Central memory CD8-positive, alpha-beta T cell (primary cell): ENCODE data around the gene NMT1.

Source experiments
- ATAC-seq: fragments of 150-1000 bp; cut with Tn5 transposase; replicated peaks from 2 replicates; pipeline ENCODE4 v1.10.0; 2022; ENCODE audit warnings: mild to moderate bottlenecking, moderate FRiP score, moderate number of reproducible peaks; ENCODE audit not compliant: poor library complexity, severe bottlenecking; ENCODE audit errors: extremely low read depth
- DNase-seq, 2 donors: peaks; one replicate each; pipeline ENCODE4 v3.0.0; 2021; ENCODE audit warnings: low spot score in 2 of 2
- H3K27ac Mint-ChIP-seq: one replicate; pipeline ENCODE4 v1.8.0; 2022; ENCODE audit warnings: low read depth, mild to moderate bottlenecking, moderate library complexity, mixed read lengths
- H3K27me3 Mint-ChIP-seq: one replicate; pipeline ENCODE4 v1.8.0; 2022; ENCODE audit warnings: mixed read lengths
- H3K36me3 Mint-ChIP-seq: one replicate; pipeline ENCODE4 v1.8.0; 2022; ENCODE audit warnings: mild to moderate bottlenecking, moderate library complexity, mixed read lengths; ENCODE audit not compliant: insufficient read depth
- H3K4me1 Mint-ChIP-seq: one replicate; pipeline ENCODE4 v1.8.0; 2022; ENCODE audit warnings: mixed read lengths
- H3K4me3 Mint-ChIP-seq: one replicate; pipeline ENCODE4 v1.8.0; 2022; ENCODE audit warnings: mild to moderate bottlenecking, moderate library complexity, mixed read lengths
- H3K9me3 Mint-ChIP-seq: one replicate; pipeline ENCODE4 v1.8.0; 2022; ENCODE audit warnings: mixed read lengths

Gene NMT1

DNA sequence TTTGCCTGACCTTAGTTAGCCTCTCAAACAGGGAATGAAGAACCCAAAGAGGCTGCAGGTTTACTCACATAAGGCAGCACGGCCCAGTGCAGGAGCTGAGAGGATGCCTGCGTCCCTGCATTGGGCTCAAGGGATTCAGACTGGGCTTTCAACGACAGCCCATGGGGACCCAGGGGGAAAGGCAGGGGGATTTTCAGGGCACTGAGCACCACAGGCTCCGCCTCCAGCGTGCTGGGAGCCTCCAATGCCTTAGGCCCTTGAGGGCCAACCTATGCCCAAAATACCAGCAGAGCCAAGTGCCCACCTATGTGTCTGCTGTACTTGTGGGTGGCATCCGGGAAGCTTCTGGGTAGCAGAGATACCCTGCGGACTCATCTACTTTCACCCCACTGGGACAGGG is 32.0 kb upstream of the NMT1 start:
- ATAC-seq (no peak), DNase-seq (no peak)
- Mint-ChIP-seq H3K4me1 (peaks cover 1% of the 10 kb centered on the region), H3K36me3 (peaks cover 11% of the 10 kb centered on the region), H3K27me3 (no peaks in the 10 kb centered on the region), H3K9me3 (no peaks in the 10 kb centered on the region), H3K4me3 (no peak overlapping the region), H3K27ac (no peak overlapping the region)

- no peaks in the 10 kb centered on the region for H3K27me3 Mint-ChIP-seq
- H3K27ac Mint-ChIP-seq = no peak overlapping the region
- no peaks in the 10 kb centered on the region for H3K9me3 Mint-ChIP-seq
- H3K4me1 Mint-ChIP-seq = peaks cover 9% of the 10 kb centered on the region
- H3K36me3 Mint-ChIP-seq = peaks cover 14% of the 10 kb centered on the region
- ATAC-seq (no peak), DNase-seq (no peak)
- H3K4me3 Mint-ChIP-seq = no peak overlapping the region
Measured at GRCh38 chr17:45029758-45030423, 31.2 kb upstream of the NMT1 start.

DNA sequence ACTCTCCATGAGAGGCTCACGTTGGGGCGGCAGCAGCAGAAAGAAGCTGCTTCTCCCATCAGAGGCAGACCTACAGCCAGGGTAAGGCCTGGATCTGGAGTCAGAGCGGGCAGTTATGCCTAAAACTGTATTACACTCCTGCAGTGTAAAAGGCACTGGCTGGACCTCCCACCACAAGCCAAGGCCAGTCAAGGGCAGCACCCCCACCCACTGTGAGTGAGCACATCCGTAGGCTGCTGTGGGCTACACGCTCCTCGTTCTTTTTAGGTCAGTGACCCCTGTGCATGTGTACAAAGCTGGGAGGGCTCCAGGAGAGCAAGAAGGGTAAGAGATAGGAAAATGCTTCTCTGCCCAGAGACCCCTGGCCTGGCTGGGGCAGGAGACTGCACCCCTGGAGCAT is 30.4 kb upstream of the NMT1 start:
- Mint-ChIP-seq H3K4me1 (peaks cover 9% of the 10 kb centered on the region), H3K36me3 (peaks cover 14% of the 10 kb centered on the region), H3K27ac (no peak overlapping the region), H3K9me3 (no peaks in the 10 kb centered on the region), H3K27me3 (no peaks in the 10 kb centered on the region), H3K4me3 (no peak overlapping the region)
- ATAC-seq (no peak), DNase-seq (no peak)

- Mint-ChIP-seq H3K9me3 (no peaks in the 10 kb centered on the region), H3K27me3 (no peaks in the 10 kb centered on the region), H3K4me3 (no peak overlapping the region), H3K27ac (peak overlapping the region; percentile 32), H3K36me3 (peaks cover 14% of the 10 kb centered on the region), H3K4me1 (peaks cover 9% of the 10 kb centered on the region)
- ATAC-seq = no peak
- no peak for DNase-seq
Measured at GRCh38 chr17:45031231-45032173, 29.6 kb upstream of the NMT1 start.

DNA sequence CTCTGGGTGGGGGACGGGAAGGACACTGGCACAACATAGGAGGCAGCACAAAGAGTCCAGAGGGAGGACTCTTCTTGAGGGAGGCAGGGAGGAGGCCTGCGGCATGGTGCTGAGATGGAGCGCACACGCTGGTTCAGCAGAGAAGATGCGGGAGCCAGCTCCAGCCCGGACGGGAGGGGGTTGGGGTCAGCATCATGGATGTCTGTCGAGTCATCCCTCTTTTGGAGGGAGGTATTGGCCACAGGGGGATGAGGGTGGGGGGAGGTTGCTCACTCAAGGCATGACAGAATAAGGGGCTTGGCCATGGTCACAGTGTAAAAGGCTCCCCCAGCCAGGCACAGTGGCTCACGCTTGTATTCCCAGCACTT is 29.0 kb upstream of the NMT1 start:
- peak overlapping the region; percentile 32 for H3K27ac Mint-ChIP-seq
- H3K27me3 Mint-ChIP-seq = no peaks in the 10 kb centered on the region
- DNase-seq (no peak), ATAC-seq (no peak)
- H3K36me3 Mint-ChIP-seq = peaks cover 14% of the 10 kb centered on the region
- H3K9me3 Mint-ChIP-seq = no peaks in the 10 kb centered on the region
- H3K4me3 Mint-ChIP-seq = no peak overlapping the region
- peaks cover 9% of the 10 kb centered on the region for H3K4me1 Mint-ChIP-seq

DNA sequence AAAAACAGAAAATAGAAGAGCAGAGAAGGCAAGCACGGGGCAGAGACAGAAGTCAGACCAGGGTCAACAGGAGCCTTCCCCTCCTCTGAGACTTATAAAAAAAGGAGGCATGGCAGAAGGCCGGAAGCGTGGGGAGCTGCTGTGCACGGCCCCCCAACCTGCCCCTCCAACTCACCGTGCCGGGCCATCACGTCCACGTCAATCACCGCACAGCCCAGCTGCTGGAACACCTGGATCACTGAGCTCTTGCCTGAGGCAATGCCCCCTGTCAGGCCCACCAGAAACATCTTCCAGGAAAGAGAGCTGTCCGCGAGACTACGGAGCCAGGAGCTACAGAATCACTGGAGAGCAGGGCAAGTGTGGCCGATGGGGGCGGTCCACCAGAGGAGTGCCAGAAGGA is 26.5 kb upstream of the NMT1 start:
- no peak for DNase-seq
- Mint-ChIP-seq H3K27me3 (no peaks in the 10 kb centered on the region), H3K36me3 (peaks cover 12% of the 10 kb centered on the region), H3K4me1 (peaks cover 9% of the 10 kb centered on the region), H3K4me3 (no peak overlapping the region), H3K27ac (peak overlapping the region; percentile 77), H3K9me3 (no peaks in the 10 kb centered on the region)
- ATAC-seq = no peak

GRCh38 chr17:45035848-45036247 is 25.3 kb upstream of the NMT1 start:
- H3K4me1 Mint-ChIP-seq = peaks cover 9% of the 10 kb centered on the region
- H3K4me3 Mint-ChIP-seq = no peak overlapping the region
- no peaks in the 10 kb centered on the region for H3K9me3 Mint-ChIP-seq
- H3K27ac Mint-ChIP-seq = no peak overlapping the region
- no peak for ATAC-seq
- H3K27me3 Mint-ChIP-seq = no peaks in the 10 kb centered on the region
- peaks cover 12% of the 10 kb centered on the region for H3K36me3 Mint-ChIP-seq
- DNase-seq = no peak

DNA sequence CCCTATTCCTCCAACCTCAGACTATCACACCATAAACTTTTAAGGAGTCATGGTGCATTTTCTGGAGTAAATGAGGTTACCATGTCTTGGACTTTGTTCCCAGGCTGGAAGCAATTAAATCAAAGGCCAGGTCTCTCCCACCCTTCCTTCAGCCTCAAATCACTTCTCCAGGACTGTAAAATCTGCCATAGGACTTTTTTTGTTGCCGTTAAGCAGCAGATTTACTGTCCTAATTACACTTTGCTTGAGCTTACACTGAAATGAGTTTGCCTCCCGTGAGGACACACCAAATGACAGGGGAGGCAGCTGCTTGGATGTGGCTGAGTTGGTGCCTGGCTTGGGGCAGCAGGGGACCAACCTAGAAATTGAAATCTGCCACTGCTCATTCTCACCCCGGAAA is 24.4 kb upstream of the NMT1 start:
- Mint-ChIP-seq H3K9me3 (no peaks in the 10 kb centered on the region), H3K27me3 (no peaks in the 10 kb centered on the region), H3K4me1 (peaks cover 9% of the 10 kb centered on the region), H3K36me3 (peaks cover 12% of the 10 kb centered on the region), H3K27ac (no peak overlapping the region), H3K4me3 (no peak overlapping the region)
- no peak for DNase-seq
- no peak for ATAC-seq

GRCh38 chr17:45038728-45039634 is 22.1 kb upstream of the NMT1 start:
- ATAC-seq (no peak), DNase-seq (no peak)
- Mint-ChIP-seq H3K36me3 (peaks cover 3% of the 10 kb centered on the region), H3K4me3 (no peak overlapping the region), H3K4me1 (peaks cover 17% of the 10 kb centered on the region), H3K27me3 (no peaks in the 10 kb centered on the region), H3K27ac (no peak overlapping the region), H3K9me3 (no peaks in the 10 kb centered on the region)

- Mint-ChIP-seq H3K4me1 (peaks cover 8% of the 10 kb centered on the region), H3K27me3 (no peaks in the 10 kb centered on the region), H3K4me3 (no peak overlapping the region), H3K9me3 (no peaks in the 10 kb centered on the region), H3K27ac (no peak overlapping the region), H3K36me3 (no peaks in the 10 kb centered on the region)
- DNase-seq (no peak), ATAC-seq (no peak)
Measured at GRCh38 chr17:45040459-45040858, 20.7 kb upstream of the NMT1 start.

- Mint-ChIP-seq H3K9me3 (no peaks in the 10 kb centered on the region), H3K4me3 (no peak overlapping the region), H3K36me3 (no peaks in the 10 kb centered on the region), H3K27me3 (no peaks in the 10 kb centered on the region), H3K4me1 (peaks cover 8% of the 10 kb centered on the region), H3K27ac (peak overlapping the region; percentile 61)
- DNase-seq (no peak), ATAC-seq (no peak)
Measured at GRCh38 chr17:45042346-45043120, 18.6 kb upstream of the NMT1 start.
